ENCODE data around the gene IGFN1.
A peak's percentile ranks its signal among the peaks of the same experiment; 100 is the strongest.

Gene IGFN1

DNA sequence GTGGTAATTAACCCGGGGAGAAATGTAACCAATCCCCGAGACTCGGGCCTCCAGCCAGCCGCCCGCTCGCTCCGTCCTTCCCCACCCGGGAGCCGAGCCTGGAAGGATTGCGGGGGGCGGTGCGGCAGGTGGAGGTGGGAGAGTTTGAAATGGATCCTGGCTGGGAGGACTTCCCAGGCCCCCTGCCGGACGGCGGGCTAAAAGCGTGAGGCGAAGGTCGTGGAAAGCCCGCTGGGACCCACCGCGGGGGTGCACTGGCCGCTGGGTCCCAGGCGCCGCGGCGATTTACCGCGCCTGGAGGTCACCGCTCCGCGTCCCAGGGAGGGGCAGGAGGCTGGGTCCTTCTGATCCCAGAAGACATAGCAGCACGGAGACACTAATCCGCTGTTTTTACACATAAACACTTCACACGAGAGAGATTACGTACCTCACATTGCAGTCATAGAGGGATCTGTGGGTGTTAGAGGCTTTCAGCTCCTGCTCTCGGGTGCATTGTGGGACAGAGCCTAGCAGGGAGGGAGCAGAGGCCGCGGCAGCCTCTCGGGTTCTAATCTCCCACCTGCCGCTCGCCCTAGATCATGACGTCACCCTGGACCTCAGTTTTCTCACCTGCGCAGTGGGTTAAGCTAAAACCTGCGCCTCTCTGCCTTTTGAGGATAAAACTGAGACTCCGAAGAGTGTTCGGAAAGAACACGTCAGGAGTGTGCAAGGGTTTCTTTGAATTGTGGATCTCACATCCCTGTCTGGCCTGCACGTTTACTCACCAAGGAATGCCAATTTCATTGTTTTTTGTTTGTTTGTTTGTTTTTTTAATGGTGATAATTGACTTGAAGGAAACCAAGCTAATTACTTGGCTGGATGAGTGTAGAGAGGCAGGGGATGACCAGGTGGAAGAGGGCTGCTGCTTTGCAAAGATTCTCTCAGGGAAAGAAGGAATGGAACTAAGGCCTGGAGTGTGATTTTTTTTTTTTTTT, 19.3 kb upstream of the IGFN1 start:
- peak; percentile 24 for DNase-seq (ENCODE audit: low read depth)
- TF ChIP-seq, protein P1, sequence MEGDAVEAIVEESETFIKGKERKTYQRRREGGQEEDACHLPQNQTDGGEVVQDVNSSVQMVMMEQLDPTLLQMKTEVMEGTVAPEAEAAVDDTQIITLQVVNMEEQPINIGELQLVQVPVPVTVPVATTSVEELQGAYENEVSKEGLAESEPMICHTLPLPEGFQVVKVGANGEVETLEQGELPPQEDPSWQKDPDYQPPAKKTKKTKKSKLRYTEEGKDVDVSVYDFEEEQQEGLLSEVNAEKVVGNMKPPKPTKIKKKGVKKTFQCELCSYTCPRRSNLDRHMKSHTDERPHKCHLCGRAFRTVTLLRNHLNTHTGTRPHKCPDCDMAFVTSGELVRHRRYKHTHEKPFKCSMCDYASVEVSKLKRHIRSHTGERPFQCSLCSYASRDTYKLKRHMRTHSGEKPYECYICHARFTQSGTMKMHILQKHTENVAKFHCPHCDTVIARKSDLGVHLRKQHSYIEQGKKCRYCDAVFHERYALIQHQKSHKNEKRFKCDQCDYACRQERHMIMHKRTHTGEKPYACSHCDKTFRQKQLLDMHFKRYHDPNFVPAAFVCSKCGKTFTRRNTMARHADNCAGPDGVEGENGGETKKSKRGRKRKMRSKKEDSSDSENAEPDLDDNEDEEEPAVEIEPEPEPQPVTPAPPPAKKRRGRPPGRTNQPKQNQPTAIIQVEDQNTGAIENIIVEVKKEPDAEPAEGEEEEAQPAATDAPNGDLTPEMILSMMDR (IDR thresholded peaks at IDR 0.05; ENCODE audit: insufficient read depth, low read depth, low read length, missing control alignments), result peak; percentile 18
- peak overlapping the region; percentile 38 for H3K4me3 ChIP-seq (ENCODE audit: low read length)

DNA sequence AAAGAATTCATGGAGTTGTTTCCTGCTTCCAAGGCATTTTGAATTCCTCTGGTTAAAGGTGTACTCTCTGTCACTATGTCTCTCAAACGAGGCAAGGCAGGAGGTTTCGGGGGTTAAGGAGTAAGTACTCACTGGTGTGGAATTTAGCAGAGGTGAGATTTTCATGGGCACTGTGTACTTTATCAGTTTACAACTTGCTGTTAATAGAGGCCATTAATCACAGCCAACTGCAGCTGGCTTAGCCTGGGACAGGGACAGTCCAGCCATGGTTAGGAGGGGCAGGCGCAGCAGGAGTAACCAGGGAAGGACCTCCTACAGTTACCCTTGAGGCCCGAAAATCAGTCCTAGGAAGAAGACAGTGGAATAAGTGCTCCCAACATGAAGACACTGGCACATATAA, 18.3 kb upstream of the IGFN1 start:
- TF ChIP-seq, protein P1 (IDR thresholded peaks at IDR 0.05; ENCODE audit: insufficient read depth, low read depth, low read length, missing control alignments), result no peak
- DNase-seq (ENCODE audit: low read depth), result no peak
- no peak overlapping the region for H3K4me3 ChIP-seq (ENCODE audit: low read length)

DNA sequence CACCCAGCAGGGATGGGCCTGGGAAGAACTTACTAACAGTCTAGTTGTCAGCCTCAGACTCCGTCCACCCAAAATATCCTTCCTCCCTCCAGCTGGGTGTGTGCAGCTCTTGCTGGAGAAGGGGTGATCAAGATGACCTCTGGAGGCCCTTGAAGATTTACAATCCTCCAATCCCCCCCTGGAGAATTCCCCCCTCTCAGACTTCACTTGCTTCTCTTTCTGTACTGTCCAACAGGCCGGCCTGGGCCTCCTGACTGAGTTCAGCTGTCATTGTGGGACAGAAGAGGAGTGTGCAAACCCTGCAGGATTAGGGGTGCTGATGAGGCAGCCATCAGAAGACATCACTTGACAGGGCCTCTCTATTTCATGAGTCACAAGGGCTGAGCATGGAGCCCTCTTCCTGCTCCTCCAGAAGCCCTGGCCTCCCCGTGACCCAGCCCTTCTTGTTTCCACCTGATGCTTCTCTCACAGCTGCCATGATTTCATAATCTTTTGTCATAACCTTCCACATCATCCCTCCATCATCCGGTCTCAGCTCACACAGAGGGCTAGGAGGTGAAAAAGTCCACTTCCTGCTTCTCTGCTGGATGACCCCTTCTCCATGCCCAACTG, 17.5 kb upstream of the IGFN1 start:
- TF ChIP-seq, protein P1 (IDR thresholded peaks at IDR 0.05; ENCODE audit: insufficient read depth, low read depth, low read length, missing control alignments), result no peak
- H3K4me3 ChIP-seq (ENCODE audit: low read length), result no peak overlapping the region
- peak; percentile 93 for DNase-seq (ENCODE audit: low read depth)

DNA sequence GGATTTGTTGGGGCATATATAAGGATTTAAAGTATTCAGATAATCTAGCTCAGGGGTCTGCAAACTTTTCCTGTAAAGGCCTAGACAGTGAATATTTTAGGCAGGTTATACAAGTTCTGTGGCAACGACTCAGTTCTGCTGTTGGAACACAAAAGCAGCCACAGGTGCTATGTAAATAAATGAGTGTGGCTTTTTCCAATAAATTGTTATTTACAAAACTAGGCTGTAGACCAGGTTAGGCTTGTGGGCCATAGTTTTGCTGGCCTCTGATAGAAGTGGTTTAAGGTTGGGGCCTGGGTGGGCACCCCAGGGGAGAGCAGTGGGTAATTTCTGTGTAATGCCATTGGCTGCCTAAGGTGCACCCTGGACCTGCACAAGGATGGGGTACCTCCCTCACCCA, 16.9 kb upstream of the IGFN1 start:
- DNase-seq (ENCODE audit: low read depth), result no peak
- no peak overlapping the region for H3K4me3 ChIP-seq (ENCODE audit: low read length)
- TF ChIP-seq, protein P1 (IDR thresholded peaks at IDR 0.05; ENCODE audit: insufficient read depth, low read depth, low read length, missing control alignments), result no peak

DNA sequence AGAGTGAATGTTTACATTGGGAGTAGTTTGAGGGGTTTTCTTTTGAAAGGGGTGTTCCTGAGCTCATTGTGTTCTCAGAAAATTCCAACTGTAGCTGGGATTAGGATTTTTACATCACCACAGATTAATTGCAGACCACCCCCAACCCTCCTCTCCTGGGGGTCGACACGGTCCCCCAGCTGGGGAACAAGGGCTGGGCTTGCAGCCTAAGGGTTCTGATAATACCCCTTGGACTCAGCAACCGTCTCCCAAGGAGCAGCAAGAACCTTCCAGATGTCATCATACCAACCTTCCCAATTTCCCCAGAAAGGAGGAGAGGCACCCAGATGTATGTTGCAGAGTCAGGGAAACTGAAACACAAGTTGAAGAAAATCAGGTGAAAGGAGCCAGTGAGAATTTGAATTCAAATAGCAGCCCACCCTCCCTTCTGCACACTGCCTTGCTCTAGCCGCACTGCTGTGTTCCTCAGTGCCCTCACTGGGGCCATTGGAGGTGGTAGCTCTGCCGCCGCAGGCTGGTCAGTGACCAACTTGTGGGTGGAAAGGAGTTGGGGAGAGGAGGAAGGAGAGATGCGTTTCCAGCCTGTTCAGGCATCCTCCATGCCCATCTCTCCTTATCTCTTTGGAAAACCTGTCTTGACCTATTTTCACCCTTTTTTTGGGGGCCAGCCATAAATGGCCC, 14.7 kb upstream of the IGFN1 start:
- no peak for DNase-seq (ENCODE audit: low read depth)
- H3K4me3 ChIP-seq (ENCODE audit: low read length), result no peak overlapping the region
- TF ChIP-seq, protein P1 (IDR thresholded peaks at IDR 0.05; ENCODE audit: insufficient read depth, low read depth, low read length, missing control alignments), result no peak

DNA sequence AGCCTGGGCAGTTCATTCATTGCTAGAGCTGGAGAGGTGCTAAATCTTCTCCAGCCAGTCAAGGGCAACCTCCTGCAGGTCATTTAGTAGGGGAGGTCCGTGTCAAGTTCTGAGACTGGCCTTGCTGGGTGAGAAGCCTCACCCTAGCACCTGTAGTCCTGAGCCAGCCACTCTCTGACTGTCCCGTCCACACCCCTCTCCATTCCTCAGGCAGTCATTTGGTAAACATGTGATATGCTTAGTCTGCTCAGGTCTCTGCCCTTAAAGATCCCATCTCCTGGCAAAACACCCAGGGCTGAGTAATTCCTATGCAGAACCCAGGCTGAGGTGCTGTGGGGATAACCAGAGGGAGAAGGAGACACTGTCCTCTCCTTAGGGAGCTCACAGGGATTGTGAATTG, 13.7 kb upstream of the IGFN1 start:
- TF ChIP-seq, protein P1 (IDR thresholded peaks at IDR 0.05; ENCODE audit: insufficient read depth, low read depth, low read length, missing control alignments), result no peak
- no peak overlapping the region for H3K4me3 ChIP-seq (ENCODE audit: low read length)
- peak; percentile 76 for DNase-seq (ENCODE audit: low read depth)
